Prostate gland (tissue), 2 donors: ENCODE measurements around the gene PLEKHM2. TPM values are rescaled to one million over a fixed set of nuclear protein-coding genes. Genes with fewer than 3 reads are reported as not detected.
"Not testable (repeated sequence)": the region's sequence is repeated elsewhere in the genome, so short reads cannot be mapped to it uniquely, and the experiment has no call there.

Experiments
- DNase-seq: peaks from one replicate; pipeline ENCODE4 v3.0.0-alpha.2; 2019; ENCODE audit warnings: low spot score
- H3K27ac ChIP-seq, 2 donors: fragments of 200-600 bp; sonication (generic); 2 replicates each; pipeline ENCODE4 v1.5.1; 2017 to 2019
- H3K27me3 ChIP-seq: fragments of 200-600 bp; sonication (generic); replicated peaks from 2 replicates; pipeline ENCODE4 v1.5.1; 2019; ENCODE audit not compliant: insufficient read depth
- H3K36me3 ChIP-seq, 2 donors: fragments of 200-600 bp; sonication (generic); 1 replicate in 1 of 2; 2 replicates in 1 of 2; pipeline versions ENCODE4 v1.5.1 to v1.8.1; 2017 to 2019
- H3K4me1 ChIP-seq: fragments of 200-600 bp; sonication (generic); replicated peaks from 2 replicates; pipeline ENCODE4 v1.5.1; 2019
- H3K4me3 ChIP-seq, 2 donors: fragments of 200-600 bp; sonication (generic); 2 replicates each; pipeline ENCODE4 v1.5.1; 2017 to 2019
- H3K9me3 ChIP-seq: fragments of 200-600 bp; sonication (generic); 2 replicates; pipeline ENCODE4 v1.5.1; 2017
- POLR2A ChIP-seq: fragments of 450-650 bp; IDR thresholded peaks from one replicate; pipeline ENCODE4 v1.6.1; 2016; ENCODE audit warnings: antibody characterized with exemption, mild to moderate bottlenecking
- POLR2AphosphoS5 ChIP-seq: sonication (generic); formaldehyde crosslinking; IDR thresholded peaks from one replicate; pipeline ENCODE4 v1.6.1; 2017; ENCODE audit warnings: antibody characterized with exemption
- WGBS: methylation state at CpG from one replicate; pipeline ENCODE4 v1.1.5; 2018; 5-methylcytosine and 5-hydroxymethylcytosine counted together
- intact Hi-C: fragments of 100-400 bp; cut with DNase I; formaldehyde crosslinking; loops from one replicate; pipeline ENCODE4 v1.14.2; 2022
- total RNA-seq, 2 donors: library from RNA; depleted of rRNA; stranded (reverse); fragments of >200 nt; gene quantifications; one replicate each; pipeline ENCODE4 v1.1.0, GENCODE V29; 2016
- TF ChIP-seq, protein P1 (sequence below), 4 experiments: fragments of 200-600 bp in 2 of 4; fragments of 450-650 bp in 2 of 4; sonication (generic) in 2 of 4; IDR thresholded peaks; 1 replicate in 3 of 4; 2 replicates in 1 of 4; pipeline ENCODE4 v1.5.1; 2016 to 2019; ENCODE audit warnings: antibody characterized with exemption in 4 of 4, mild to moderate bottlenecking in 2 of 4, moderate library complexity in 2 of 4

Gene PLEKHM2
- total RNA-seq, 2 donors from 2014 or later, result 29.0 to 60.4 TPM

DNA sequence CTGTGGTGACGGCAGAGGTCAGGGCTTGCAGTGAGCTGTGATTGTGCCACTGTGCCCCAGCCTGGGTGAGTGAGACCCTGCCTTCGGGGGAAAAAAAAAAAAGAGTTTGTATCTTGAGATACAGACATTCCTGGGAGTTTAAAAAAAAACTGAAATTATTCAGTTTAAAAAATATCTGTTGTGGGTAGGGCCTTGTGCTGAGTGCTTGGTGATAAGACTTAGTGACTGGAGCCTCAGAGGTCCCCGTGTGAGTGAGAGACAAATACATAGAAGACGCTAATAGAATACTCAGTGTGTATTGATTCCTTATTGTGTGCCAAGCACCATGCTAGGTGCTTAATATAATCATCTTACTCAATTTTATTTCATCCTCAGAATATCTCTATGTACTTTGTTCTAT is 44.2 kb upstream of the PLEKHM2 start:
- Histone ChIP-seq H3K27ac (no peak overlapping the region), H3K9me3 (no peaks in the 10 kb centered on the region), H3K27me3 (no peaks in the 10 kb centered on the region), H3K4me1 (no peaks in the 10 kb centered on the region), H3K4me3 (no peak overlapping the region), H3K36me3 (peaks cover under 1 to 4% of the 10 kb centered on the region in 2 donors)
- DNase-seq, result no peak
- 94% methylated on average over 4 of the region's 4 CpGs for WGBS
- TF ChIP-seq, protein P1, sequence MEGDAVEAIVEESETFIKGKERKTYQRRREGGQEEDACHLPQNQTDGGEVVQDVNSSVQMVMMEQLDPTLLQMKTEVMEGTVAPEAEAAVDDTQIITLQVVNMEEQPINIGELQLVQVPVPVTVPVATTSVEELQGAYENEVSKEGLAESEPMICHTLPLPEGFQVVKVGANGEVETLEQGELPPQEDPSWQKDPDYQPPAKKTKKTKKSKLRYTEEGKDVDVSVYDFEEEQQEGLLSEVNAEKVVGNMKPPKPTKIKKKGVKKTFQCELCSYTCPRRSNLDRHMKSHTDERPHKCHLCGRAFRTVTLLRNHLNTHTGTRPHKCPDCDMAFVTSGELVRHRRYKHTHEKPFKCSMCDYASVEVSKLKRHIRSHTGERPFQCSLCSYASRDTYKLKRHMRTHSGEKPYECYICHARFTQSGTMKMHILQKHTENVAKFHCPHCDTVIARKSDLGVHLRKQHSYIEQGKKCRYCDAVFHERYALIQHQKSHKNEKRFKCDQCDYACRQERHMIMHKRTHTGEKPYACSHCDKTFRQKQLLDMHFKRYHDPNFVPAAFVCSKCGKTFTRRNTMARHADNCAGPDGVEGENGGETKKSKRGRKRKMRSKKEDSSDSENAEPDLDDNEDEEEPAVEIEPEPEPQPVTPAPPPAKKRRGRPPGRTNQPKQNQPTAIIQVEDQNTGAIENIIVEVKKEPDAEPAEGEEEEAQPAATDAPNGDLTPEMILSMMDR (IDR thresholded peaks at IDR 0.05), result no peak
- TF ChIP-seq POLR2AphosphoS5 (no peak), POLR2A (no peak)
- intact Hi-C loops, result no loop called here

DNA sequence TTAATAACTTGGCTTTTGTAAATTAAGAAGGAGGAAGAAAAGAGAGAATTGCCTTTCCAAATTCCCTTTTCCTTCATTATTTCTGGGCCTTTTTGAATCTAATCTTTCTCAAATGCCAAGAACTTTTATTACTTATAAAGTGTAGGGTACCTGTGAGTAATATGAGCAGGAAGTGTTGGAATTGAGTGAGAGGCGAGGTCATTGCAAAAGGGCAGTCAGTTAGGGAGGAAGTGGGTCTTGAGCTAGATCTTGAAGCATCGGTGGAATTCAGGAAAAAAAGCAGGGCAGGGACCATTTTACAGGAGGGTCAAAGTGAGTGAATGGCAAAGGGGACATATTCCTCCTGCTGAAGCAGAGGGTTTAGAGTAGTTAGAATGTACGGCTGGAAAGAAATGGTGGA is 43.5 kb upstream of the PLEKHM2 start:
- intact Hi-C loops, result no loop called here
- 92% methylated on average over 3 of the region's 3 CpGs for WGBS
- Histone ChIP-seq H3K27me3 (no peaks in the 10 kb centered on the region), H3K36me3 (peaks cover 0 to 4% of the 10 kb centered on the region in 2 donors), H3K9me3 (no peaks in the 10 kb centered on the region), H3K4me1 (no peaks in the 10 kb centered on the region), H3K4me3 (no peak overlapping the region), H3K27ac (no peak overlapping the region)
- TF ChIP-seq POLR2AphosphoS5 (no peak), POLR2A (no peak)
- TF ChIP-seq, protein P1 (IDR thresholded peaks at IDR 0.05), result no peak
- no peak for DNase-seq

DNA sequence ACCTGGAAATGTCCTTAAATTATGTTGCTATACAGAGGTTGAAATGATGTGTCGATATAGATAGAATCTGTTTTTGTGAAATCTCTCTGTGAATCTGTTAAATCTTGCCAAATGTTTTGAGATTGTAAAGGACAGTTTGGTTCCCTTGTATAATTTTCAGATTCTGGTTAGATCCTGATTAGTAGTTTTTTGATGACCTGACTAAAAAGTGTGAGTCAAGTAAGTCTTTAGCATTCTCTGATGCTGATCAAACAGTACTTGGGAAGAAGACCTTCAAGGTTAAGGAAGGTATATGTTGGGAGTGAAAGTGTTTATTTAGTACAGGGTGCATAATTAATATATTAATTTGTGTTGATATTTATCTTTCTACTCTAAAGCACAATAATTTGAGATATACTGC is 34.2 kb upstream of the PLEKHM2 start:
- no peak overlapping the region for H3K4me3 ChIP-seq
- intact Hi-C loops, result no loop called here
- 98% methylated on average over 1 of the region's 1 CpG for WGBS
- no peak overlapping the region for H3K27ac ChIP-seq
- peaks cover 0 to 3% of the 10 kb centered on the region in 2 donors for H3K36me3 ChIP-seq
- TF ChIP-seq POLR2AphosphoS5, result no peak
- TF ChIP-seq, protein P1 (IDR thresholded peaks at IDR 0.05), result no peak
- TF ChIP-seq POLR2A, result no peak
- DNase-seq, result no peak
- H3K9me3 ChIP-seq, result no peaks in the 10 kb centered on the region
- H3K4me1 ChIP-seq, result no peaks in the 10 kb centered on the region
- no peaks in the 10 kb centered on the region for H3K27me3 ChIP-seq

DNA sequence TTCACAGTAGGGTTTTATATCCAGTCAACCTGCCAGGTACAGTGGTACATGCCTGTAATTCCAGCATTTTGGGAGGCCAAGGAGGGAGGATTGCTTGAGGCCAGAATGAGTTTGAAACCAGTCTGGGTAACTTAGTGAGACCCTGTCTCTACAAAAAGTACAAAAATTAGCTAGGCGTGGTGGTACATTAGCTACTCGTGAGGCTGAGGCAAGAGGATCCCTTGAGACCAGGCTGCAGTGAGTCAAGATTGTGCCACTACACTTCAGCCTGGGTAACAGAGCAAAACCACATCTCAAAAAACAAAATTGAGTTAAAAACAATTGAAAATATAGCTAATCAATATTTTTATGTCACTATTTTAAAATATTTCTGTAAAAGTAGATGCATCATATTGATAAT is 33.7 kb upstream of the PLEKHM2 start:
- no peak for DNase-seq
- TF ChIP-seq, protein P1 (IDR thresholded peaks at IDR 0.05), result no peak
- TF ChIP-seq POLR2A, result no peak
- H3K9me3 ChIP-seq, result no peaks in the 10 kb centered on the region
- no peaks in the 10 kb centered on the region for H3K4me1 ChIP-seq
- H3K36me3 ChIP-seq, result no peaks in the 10 kb centered on the region
- 90% methylated on average over 2 of the region's 2 CpGs for WGBS
- H3K27ac ChIP-seq, result no peak overlapping the region
- no peak overlapping the region for H3K4me3 ChIP-seq
- intact Hi-C loops, result no loop called here
- H3K27me3 ChIP-seq, result no peaks in the 10 kb centered on the region

DNA sequence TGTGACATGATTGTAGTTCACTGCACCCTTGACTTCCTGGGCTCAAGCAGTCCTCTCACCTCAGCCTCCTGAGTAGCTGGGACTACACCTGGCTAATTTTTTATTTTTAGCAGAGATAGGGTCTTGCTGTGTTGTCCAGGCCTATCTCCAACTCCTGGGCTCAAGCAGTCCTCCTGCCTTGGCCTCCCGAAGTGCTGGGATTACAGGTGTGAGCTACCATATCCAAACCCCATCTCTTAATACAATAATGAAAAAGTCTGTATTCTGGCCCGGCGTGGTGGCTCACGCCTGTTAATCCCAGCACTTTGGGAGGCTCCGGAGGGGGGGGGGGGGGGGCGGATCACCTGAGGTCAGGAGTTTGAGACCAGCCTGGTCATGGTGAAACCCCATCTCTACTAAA is 32.0 kb upstream of the PLEKHM2 start:
- intact Hi-C loops, H3K27ac ChIP-seq, H3K9me3 ChIP-seq, H3K4me3 ChIP-seq, H3K4me1 ChIP-seq, DNase-seq, H3K36me3 ChIP-seq, H3K27me3 ChIP-seq: not testable (repeated sequence)
- WGBS, result 89% methylated on average over 6 of the region's 6 CpGs
